Smooth muscle cell (in vitro differentiated cells): ENCODE measurements around the gene CHEK2. TPM values are rescaled to one million over a fixed set of nuclear protein-coding genes. Genes with fewer than 3 reads are reported as not detected.
"Not testable (repeated sequence)": the region's sequence is repeated elsewhere in the genome, so short reads cannot be mapped to it uniquely, and the experiment has no call there.

Experiments used
- DNase-seq: peaks from one replicate; lab custom pipeline; 2025; ENCODE audit not compliant: unreplicated experiment; lab: John Stamatoyannopoulos, UW
- H2AFZ ChIP-seq: fragments of 200-600 bp; sonication (generic); 2 replicates; pipeline ENCODE4 v1.6.0; 2016; ENCODE audit warnings: antibody characterized with exemption, low read depth, mild to moderate bottlenecking
- H3F3A ChIP-seq: fragments of 200-600 bp; sonication (generic); 2 replicates; pipeline ENCODE4 v1.6.0; 2017; ENCODE audit warnings: antibody characterized with exemption, low read depth
- H3K27ac ChIP-seq: fragments of 200-600 bp; sonication (generic); 2 replicates; pipeline ENCODE4 v1.5.1; 2016; ENCODE audit warnings: low read depth, mild to moderate bottlenecking
- H3K27me3 ChIP-seq: fragments of 200-600 bp; sonication (generic); 2 replicates; pipeline ENCODE4 v1.6.1; 2016; ENCODE audit warnings: low read depth, mild to moderate bottlenecking
- H3K36me3 ChIP-seq: fragments of 200-600 bp; sonication (generic); 2 replicates; pipeline ENCODE4 v1.5.1; 2016; ENCODE audit warnings: low read depth
- H3K4me1 ChIP-seq: fragments of 200-600 bp; sonication (generic); 2 replicates; pipeline ENCODE4 v1.5.1; 2016; ENCODE audit warnings: low read depth
- H3K4me2 ChIP-seq: fragments of 200-600 bp; sonication (generic); 2 replicates; pipeline ENCODE4 v1.6.0; 2016; ENCODE audit warnings: mild to moderate bottlenecking
- H3K4me3 ChIP-seq: fragments of 200-600 bp; sonication (generic); 2 replicates; pipeline ENCODE4 v1.5.1; 2016; ENCODE audit warnings: mild to moderate bottlenecking
- H3K79me2 ChIP-seq: fragments of 200-600 bp; sonication (generic); 2 replicates; pipeline ENCODE4 v1.6.0; 2016; ENCODE audit warnings: low read depth, mild to moderate bottlenecking
- H3K9ac ChIP-seq: fragments of 200-600 bp; sonication (generic); 2 replicates; pipeline ENCODE4 v1.6.0; 2016; ENCODE audit warnings: low read depth
- H3K9me3 ChIP-seq: fragments of 200-600 bp; sonication (generic); replicated peaks from 2 replicates; pipeline ENCODE4 v1.5.1; 2016; ENCODE audit warnings: low read depth
- H4K20me1 ChIP-seq: fragments of 200-600 bp; sonication (generic); 2 replicates; pipeline ENCODE4 v1.6.0; 2016; ENCODE audit warnings: low read depth
- CTCF ChIP-seq: fragments of 200-600 bp; sonication (generic); IDR thresholded peaks from 2 replicates; pipeline ENCODE4 v1.5.1; 2017; ENCODE audit warnings: borderline replicate concordance, mild to moderate bottlenecking, antibody characterized with exemption; ENCODE audit not compliant: insufficient read depth, poor library complexity, severe bottlenecking
- WGBS: methylation state at CpG from one replicate; pipeline ENCODE4 v1.1.7; 2016; ENCODE audit warnings: low lambda C conversion rate; 5-methylcytosine and 5-hydroxymethylcytosine counted together
- polyA plus RNA-seq: library from polyadenylated mRNA; unstranded; fragments of >200 nt; fragmentation: Nextera tagmentation; extraction: Ambion mirVana; gene quantifications from 2 replicates; pipeline ENCODE4 v1.2.1, GENCODE V29; 2016
- total RNA-seq: library from RNA; depleted of rRNA; stranded (reverse); fragments of >200 nt; gene quantifications from 2 replicates; pipeline ENCODE4 v1.2.3, GENCODE V29; 2014

Gene CHEK2
- total and polyA plus RNA-seq, 2 experiments from 2014 or later: 11.5 to 12.7 TPM

GRCh38 chr22:28670161-28670560 lies 71.5 kb downstream of the CHEK2 start:
- Histone ChIP-seq H2AFZ (no peak overlapping the region), H3K4me3 (no peak overlapping the region), H3K9ac (no peak overlapping the region), H3K4me1 (no peaks in the 10 kb centered on the region), H3K79me2 (peaks cover 10% of the 10 kb centered on the region), H3K4me2 (no peak overlapping the region), H3F3A (no peaks in the 10 kb centered on the region), H3K27ac (no peak overlapping the region), H3K27me3 (no peaks in the 10 kb centered on the region), H3K9me3 (no peaks in the 10 kb centered on the region), H4K20me1 (peaks cover 34% of the 10 kb centered on the region), H3K36me3 (no peaks in the 10 kb centered on the region)
- no peak for DNase-seq
- no peak for TF ChIP-seq CTCF
- WGBS: 84% methylated on average over 4 of the region's 4 CpGs

- Histone ChIP-seq H4K20me1 (peaks cover 26% of the 10 kb centered on the region), H2AFZ (no peak overlapping the region), H3K4me1 (no peaks in the 10 kb centered on the region), H3K4me2 (no peak overlapping the region), H3K9me3 (no peaks in the 10 kb centered on the region), H3K27ac (no peak overlapping the region), H3K4me3 (no peak overlapping the region), H3K27me3 (no peaks in the 10 kb centered on the region), H3F3A (no peaks in the 10 kb centered on the region), H3K9ac (no peak overlapping the region), H3K36me3 (no peaks in the 10 kb centered on the region), H3K79me2 (peaks cover 10% of the 10 kb centered on the region)
- TF ChIP-seq CTCF: no peak
- no peak for DNase-seq
- 78% methylated on average over 2 of the region's 2 CpGs for WGBS
Observed at GRCh38 chr22:28669387-28669786, 72.2 kb downstream of the CHEK2 start.

GRCh38 chr22:28663569-28663942 lies 78.1 kb downstream of the CHEK2 start:
- WGBS: 40% methylated on average over 2 of the region's 13 CpGs
- not testable (repeated sequence) for H3K9ac ChIP-seq, H3K79me2 ChIP-seq, H2AFZ ChIP-seq, H3K36me3 ChIP-seq, H3K4me3 ChIP-seq, DNase-seq, H3K4me2 ChIP-seq, H3K9me3 ChIP-seq, H4K20me1 ChIP-seq, H3K4me1 ChIP-seq, H3K27me3 ChIP-seq, H3K27ac ChIP-seq, H3F3A ChIP-seq

- H4K20me1 ChIP-seq: no peaks in the 10 kb centered on the region
- no peak overlapping the region for H3K4me2 ChIP-seq
- no peak for DNase-seq
- no peak overlapping the region for H3K27ac ChIP-seq
- H3K9me3 ChIP-seq: no peaks in the 10 kb centered on the region
- H3K36me3 ChIP-seq: no peaks in the 10 kb centered on the region
- 98% methylated on average over 3 of the region's 3 CpGs for WGBS
- no peaks in the 10 kb centered on the region for H3K4me1 ChIP-seq
- H3K79me2 ChIP-seq: peaks cover 8% of the 10 kb centered on the region
- TF ChIP-seq CTCF: no peak
- H3K27me3 ChIP-seq: no peaks in the 10 kb centered on the region
- H3K4me3 ChIP-seq: no peak overlapping the region
- H2AFZ ChIP-seq: no peak overlapping the region
- H3F3A ChIP-seq: no peaks in the 10 kb centered on the region
- no peak overlapping the region for H3K9ac ChIP-seq
Observed at GRCh38 chr22:28658448-28658847, 83.2 kb downstream of the CHEK2 start.
